ENCODE results near the gene ADCY10. TPM values are rescaled to one million over a fixed set of nuclear protein-coding genes. Genes with fewer than 3 reads are reported as not detected.

ADCY10 gene
- total and polyA plus RNA-seq, 2 donors (not counting 3 experiments of a cell fraction or from before 2014, with no cell fraction given), result not detected

DNA sequence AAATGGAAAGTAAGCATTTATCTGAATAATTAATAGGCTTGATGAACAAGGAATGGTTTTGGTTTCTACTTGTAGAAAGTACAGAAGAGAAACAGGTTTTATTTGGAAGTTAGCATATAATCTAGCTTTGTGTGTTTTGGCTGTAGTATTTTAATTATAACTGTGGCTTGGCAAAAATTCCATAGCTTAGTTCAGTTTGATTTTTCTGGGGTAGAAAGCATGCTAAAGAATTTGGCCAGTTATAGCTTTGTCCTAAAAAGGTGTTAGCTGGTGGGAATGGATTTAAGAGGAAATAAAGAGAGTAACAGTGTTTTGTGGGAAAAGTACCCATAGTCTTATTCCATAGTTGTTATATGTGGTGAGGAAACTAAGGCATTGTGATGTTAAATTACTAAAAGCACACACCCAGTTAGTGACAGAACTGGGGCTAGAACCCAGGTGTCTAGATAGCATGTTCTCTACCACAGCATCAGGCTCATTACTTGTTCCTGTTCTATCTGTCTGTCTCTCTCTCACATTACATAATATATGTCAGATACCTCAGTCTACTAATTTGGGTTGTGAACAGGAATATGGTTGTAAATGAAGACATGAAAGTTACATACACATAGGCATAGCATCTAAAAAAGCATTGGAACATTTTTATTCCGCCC is 137.2 kb downstream of the ADCY10 start:
- H3K9me1 ChIP-seq (replicated peaks; ENCODE audit: control insufficient read depth, extremely low read depth, insufficient read depth, low read length), result no peaks in the 10 kb centered on the region
- no peak for DNase-seq (ENCODE audit: low read depth, low spot score)
- no peaks in the 10 kb centered on the region for H3K36me3 ChIP-seq (ENCODE audit: control insufficient read depth in 2 of 2, extremely low read depth in 1 of 2, insufficient read depth in 2 of 2, low read length in 2 of 2)
- intact Hi-C loops (cut with micrococcal nuclease), result no loop called here
- H3K27me3 ChIP-seq (ENCODE audit: control insufficient read depth in 2 of 2, insufficient read depth in 2 of 2, low read length in 2 of 2), result no peaks in the 10 kb centered on the region
- no TSS peak for BruUV-seq (replicated peaks)
- no peaks in the 10 kb centered on the region for H3K9me3 ChIP-seq (replicated peaks; ENCODE audit: control insufficient read depth, insufficient read depth, low read length)
- ChIA-PET POLR2A (no interaction called here), CTCF (interaction anchor here (2.2 to 3.1 kb wide), 2 partner anchors 10 to 12 kb away, joined by 6 to 8 read pairs; no protein-coding TSS in a partner anchor)
- H2AFZ ChIP-seq (ENCODE audit: low read depth, low read length), result no peak overlapping the region
- TF ChIP-seq, protein P1, sequence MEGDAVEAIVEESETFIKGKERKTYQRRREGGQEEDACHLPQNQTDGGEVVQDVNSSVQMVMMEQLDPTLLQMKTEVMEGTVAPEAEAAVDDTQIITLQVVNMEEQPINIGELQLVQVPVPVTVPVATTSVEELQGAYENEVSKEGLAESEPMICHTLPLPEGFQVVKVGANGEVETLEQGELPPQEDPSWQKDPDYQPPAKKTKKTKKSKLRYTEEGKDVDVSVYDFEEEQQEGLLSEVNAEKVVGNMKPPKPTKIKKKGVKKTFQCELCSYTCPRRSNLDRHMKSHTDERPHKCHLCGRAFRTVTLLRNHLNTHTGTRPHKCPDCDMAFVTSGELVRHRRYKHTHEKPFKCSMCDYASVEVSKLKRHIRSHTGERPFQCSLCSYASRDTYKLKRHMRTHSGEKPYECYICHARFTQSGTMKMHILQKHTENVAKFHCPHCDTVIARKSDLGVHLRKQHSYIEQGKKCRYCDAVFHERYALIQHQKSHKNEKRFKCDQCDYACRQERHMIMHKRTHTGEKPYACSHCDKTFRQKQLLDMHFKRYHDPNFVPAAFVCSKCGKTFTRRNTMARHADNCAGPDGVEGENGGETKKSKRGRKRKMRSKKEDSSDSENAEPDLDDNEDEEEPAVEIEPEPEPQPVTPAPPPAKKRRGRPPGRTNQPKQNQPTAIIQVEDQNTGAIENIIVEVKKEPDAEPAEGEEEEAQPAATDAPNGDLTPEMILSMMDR (IDR thresholded peaks at IDR 0.05; ENCODE audit: extremely low read depth in 1 of 2, insufficient read depth in 1 of 2, low read depth in 1 of 2, low read length in 2 of 2), result no peak
- TF ChIP-seq JUN (IDR thresholded peaks at IDR 0.05; ENCODE audit: borderline replicate concordance, insufficient read depth, insufficient read length, low read depth), result no peak
- TF ChIP-seq, protein P2, sequence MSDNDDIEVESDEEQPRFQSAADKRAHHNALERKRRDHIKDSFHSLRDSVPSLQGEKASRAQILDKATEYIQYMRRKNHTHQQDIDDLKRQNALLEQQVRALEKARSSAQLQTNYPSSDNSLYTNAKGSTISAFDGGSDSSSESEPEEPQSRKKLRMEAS (IDR thresholded peaks at IDR 0.05; ENCODE audit: insufficient read depth, insufficient read length), result no peak
- no peak for TF ChIP-seq POLR2A (IDR thresholded peaks at IDR 0.05; ENCODE audit: low read depth, low read length)
- no peak for TF ChIP-seq FOS (IDR thresholded peaks at IDR 0.05; ENCODE audit: borderline replicate concordance, insufficient read depth, low read length)
- TF ChIP-seq POLR2AphosphoS5 (IDR thresholded peaks at IDR 0.05; ENCODE audit: insufficient read depth, low read depth, low read length), result no peak
- no peak for TF ChIP-seq GATA2 (IDR thresholded peaks at IDR 0.05; ENCODE audit: insufficient read depth, insufficient read length, low read depth, low read length)
- no peak overlapping the region for H3K9ac ChIP-seq (replicated peaks; ENCODE audit: extremely low read depth, insufficient read depth, low read length)
- H3K27ac ChIP-seq (ENCODE audit: insufficient read depth, low read depth, low read length), result no peak overlapping the region
- H3K79me2 ChIP-seq (ENCODE audit: control insufficient read depth, insufficient read depth, low read length), result no peaks in the 10 kb centered on the region
- H3K4me2 ChIP-seq (ENCODE audit: insufficient read depth, low read length), result no peak overlapping the region
- H3K4me1 ChIP-seq (ENCODE audit: control insufficient read depth, extremely low read depth, insufficient read depth, low read length), result peaks cover 20% of the 10 kb centered on the region
- FAIRE-seq, result no peak
- dilution Hi-C loops (cut with MboI; ENCODE audit: extremely low pct_ligation_motif_present, low sequenced_read_pairs), result no loop called here
- no peak overlapping the region for H3K4me3 ChIP-seq (replicated peaks in 1 of 3; ENCODE audit: insufficient read depth in 1 of 3, low read depth in 1 of 3, low read length in 3 of 3)
- H4K20me1 ChIP-seq (replicated peaks; ENCODE audit: control insufficient read depth, extremely low read depth, insufficient read depth, low read length), result no peaks in the 10 kb centered on the region
